Measurements from ENCODE around the gene DNAH2.

The DNAH2 gene

GRCh38 chr17:7823581-7824001 is 106.0 kb downstream of the DNAH2 start:
- no peak for DNase-seq

DNA sequence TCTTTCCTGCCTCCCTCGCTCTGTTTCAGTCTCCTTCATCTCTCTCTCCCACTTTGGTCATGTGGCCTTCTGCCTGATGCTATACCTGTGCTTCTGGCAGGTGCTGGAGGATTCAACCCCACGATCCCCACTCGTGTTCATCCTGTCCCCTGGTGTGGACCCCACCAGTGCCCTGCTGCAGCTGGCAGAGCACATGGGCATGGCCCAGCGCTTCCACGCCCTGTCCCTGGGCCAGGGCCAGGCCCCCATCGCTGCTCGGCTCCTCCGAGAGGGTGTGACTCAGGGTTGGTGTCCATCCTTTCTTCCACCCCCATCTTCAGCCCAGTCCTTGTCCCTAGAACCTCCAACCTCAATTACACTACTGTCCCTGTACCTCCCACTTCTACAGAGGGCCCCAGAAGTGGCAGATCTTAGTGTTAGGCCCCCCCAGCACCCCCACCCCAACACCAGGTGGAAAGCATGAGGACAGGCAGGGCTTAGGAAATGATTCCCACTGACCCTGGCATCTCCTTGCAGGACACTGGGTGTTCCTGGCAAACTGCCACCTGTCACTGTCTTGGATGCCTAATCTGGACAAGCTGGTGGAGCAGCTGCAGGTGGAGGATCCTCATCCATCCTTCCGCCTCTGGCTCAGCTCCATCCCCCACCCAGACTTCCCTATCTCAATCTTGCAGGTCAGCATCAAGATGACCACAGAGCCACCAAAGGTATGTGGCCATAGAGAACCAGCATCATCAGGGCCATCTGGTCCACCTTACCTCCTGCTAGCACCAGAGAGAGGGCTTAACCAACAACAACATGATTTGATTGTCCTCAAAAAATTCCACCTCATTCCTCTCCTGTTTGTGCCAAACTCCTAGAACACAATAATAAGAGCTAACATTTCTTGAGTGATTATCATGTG is 106.7 kb downstream of the DNAH2 start:
- DNase-seq, result peak; percentile 37

DNA sequence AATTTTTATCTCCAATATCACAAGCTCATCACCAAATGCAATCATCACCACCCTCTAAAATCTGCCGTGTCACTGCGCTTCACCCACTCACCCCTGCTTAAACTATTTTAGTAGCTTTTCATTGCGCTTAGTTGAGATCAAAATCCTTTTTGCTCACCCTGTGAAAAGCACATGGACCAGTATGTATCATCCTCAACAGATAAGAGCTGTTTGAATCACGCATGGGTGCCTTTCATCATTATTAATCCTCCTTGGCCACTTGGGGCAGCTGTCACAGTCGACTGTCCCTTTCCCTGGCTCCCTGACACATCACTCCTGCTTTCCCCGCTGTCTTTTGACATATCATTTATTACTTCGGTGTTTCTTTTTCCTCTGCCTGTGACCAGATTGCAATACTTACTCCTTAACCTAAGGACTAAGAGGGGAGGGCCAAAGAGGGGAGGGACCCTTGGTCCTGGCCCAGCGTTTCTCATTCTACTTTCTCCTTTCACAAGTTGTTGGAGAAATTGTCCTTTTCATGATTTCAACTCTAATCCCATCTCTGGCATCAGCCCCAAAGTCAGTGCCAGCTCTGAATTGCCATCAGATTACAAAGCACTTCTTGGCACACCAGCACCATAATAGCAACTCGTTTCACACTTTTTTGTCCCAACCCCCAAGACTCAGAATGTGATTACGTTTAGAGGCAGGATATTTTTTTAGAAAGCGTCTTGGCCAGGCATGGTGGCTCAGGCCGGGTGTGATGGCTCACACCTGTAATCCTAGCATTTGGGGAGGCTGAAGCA is 107.9 kb downstream of the DNAH2 start:
- DNase-seq, result peak; percentile 53

GRCh38 chr17:7830616-7831015 is 113.1 kb downstream of the DNAH2 start:
- DNase-seq, result peak; percentile 55

DNA sequence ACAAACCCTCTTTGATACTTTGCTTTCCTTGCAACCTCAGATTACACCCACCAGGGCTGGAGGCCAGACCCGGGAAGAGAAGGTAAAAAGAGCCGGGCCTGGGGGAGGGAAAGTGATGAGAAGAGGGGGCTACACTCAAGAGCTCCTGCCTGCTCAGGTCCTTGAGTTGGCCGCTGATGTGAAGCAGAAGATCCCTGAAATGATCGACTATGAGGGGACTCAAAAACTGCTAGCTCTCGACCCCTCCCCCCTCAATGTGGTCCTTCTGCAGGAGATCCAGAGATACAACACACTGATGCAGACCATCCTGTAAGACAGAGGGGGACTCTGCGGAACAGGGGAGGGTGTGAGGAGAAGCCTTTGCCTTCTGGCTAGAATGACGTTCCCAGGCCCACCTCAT is 113.7 kb downstream of the DNAH2 start:
- DNase-seq, result peak; percentile 50

DNA sequence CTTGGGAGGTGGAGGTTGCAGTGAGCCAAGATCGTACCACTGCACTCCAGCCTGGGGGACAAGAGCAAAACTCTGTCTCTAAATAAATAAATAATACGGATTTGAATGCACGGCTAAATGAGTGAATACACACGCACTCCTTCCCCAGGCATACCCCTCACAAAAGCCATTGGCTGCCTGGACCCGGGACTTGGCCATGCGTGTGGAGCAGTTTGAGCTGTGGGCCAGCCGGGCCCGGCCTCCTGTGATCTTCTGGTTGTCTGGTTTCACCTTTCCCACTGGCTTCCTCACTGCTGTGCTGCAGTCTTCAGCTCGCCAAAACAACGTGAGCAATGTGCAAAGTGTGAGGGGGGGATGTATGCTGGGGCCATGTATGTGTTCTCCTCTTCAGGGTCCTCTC is 114.9 kb downstream of the DNAH2 start:
- no peak for DNase-seq

GRCh38 chr17:7833011-7833794 is 115.7 kb downstream of the DNAH2 start:
- DNase-seq, result peak; percentile 59

GRCh38 chr17:7833795-7834541 is 116.4 kb downstream of the DNAH2 start, which contains the start of gene KDM6B:
Gene KDM6B, plus strand, starts transcription at chr17:7834217. Its CDS starts 11,338 bp downstream, at chr17:7845555.
- peak; percentile 95 for DNase-seq

- peak; percentile 89 for DNase-seq
These were observed 117.0 kb downstream of the DNAH2 start for GRCh38 chr17:7834542-7834956.

GRCh38 chr17:7834957-7835813 is 117.6 kb downstream of the DNAH2 start:
- DNase-seq, result peak; percentile 96

GRCh38 chr17:7835814-7836595 is 118.5 kb downstream of the DNAH2 start:
- DNase-seq, result peak; percentile 80

- DNase-seq, result peak; percentile 88
These were observed 119.3 kb downstream of the DNAH2 start for GRCh38 chr17:7836596-7837407.

DNA sequence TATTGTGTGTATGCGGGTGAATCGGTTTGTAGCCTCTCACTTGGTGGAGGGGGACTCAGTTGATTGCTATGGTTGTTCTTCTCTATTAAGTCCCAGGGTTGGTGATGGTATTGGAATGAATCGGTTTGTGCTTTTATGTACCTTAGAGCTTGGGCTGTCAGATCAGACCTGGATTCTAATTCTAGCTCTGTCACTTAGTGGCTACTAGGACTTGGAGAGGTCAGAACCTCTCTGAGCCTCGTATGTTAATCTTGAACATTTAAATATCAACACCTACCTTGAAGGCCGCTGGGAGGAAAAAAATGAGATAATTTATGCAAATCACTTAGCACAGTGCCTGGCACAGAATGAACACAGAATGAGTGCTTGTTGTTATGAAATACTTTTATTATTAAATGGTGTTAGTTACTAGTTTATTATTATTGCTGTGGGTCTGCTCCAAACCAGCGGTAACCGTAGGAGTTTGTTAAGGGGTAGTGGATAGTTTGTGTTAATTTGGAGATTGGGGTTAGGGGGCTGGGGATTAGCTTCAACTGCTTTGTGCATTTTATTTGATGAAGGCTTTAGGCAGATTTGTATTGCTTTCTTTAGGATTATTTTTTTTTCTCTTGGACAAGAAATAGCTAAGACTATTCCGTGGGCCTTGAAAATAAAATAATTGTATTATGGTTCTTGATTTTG is 120.0 kb downstream of the DNAH2 start:
- no peak for DNase-seq

DNA sequence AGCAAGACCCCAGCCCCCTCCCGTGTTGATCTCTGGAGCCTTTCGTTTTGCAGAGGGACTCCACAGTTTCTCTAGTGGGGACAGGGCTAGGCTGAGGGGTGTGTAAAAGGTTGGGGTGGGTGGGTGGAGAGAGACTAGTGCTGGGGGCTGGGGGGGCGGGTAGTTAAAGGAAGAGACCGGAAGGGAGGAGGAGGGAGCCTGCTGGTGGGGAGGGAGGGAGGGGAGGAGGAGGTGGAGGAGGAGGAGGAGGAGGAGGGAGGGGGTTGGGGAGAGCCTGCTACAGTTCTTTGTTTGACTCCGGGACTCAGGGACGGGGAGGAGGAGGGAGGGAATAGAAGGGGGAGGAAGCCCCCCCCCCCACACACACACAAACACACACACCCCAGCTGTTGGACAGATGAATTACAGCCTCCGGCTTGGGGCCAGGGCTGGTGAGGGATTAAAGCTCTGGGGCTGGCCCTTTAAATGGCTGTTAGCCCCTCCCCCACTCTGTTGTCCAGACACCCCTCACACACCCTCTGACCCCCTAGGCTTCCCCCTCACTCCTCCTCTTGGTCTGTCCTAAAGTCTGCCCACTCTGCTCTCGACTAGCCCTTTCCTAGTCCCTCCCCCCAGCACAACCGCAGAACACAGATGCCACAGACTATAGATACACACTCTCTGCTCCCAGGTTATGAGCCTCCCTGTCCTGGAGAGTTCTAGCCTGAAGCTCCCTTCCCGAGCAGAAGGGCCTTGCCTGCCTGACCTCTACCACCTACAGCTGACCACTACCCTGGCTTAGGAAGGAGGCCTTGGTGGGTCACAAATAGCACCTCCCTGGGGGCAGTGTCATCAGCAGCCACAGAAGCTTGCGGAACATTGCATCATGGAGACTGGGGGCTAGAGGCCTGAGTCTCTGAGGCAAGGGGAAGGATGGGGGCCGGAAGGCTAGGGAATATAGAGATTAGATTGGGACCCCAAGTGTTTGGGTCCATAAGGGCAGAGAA is 120.8 kb downstream of the DNAH2 start:
- DNase-seq, result peak; percentile 62

DNA sequence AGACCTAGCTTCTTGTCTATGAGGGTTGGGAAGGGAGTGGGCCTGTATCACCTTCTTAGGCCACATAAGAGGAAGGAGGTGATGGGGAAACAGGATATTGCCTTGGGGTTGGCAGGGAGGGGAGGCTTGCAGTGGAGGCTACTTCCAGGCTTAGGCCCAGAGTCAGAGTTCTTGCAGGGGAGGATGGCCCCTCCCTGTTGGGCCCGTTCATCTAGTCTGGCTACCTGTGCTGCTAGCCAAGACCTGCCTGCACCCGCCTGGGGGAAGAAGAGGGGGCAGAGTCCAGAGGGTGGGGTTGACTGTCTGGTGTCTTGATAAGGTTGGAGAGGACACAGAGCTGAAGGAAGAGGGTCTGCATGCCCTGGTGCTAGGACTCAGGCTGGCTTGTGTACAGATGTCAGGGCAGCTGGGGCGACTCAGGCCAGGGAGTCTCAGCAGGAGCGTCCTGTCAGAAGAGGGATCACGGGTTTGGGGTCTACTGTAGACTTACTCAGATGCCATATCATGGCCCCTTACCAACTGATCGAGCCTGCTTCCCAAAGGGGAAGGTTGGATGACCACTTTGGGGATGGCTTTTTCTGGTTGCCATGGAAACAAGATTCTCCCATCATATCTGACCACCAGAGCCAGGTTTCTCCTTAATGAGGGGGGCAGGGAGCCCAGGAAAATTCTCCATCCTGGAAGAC is 121.8 kb downstream of the DNAH2 start:
- DNase-seq, result peak; percentile 62

DNA sequence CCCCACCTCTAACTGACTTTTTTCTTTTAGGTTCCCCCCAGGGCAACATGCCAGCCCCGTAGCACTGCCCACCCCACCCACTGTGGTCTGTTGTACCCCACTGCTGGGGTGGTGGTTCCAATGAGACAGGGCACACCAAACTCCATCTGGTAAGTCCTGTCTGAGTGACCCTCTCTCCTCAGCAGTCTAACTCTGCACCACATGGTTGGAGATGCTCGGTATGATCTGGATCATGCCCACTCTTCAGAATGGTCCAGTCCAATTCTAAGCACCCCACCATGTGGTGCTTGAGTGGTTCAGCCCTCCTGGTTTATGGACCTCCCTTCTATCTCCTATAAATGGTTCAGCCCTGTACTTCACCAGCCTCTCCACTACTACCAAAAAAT is 122.3 kb downstream of the DNAH2 start:
- DNase-seq, result no peak

GRCh38 chr17:7840441-7840840 is 122.9 kb downstream of the DNAH2 start:
- DNase-seq, result no peak

All from activated effector memory CD4-positive, alpha-beta T cell treated with anti-CD3 and anti-CD28 coated beads, Interleukin-2, amount 50 U/mL, for 16 hours (primary cell).